GM19463 (cell line): ENCODE results near the gene CCDC33.

Experiments used
- ATAC-seq: cut with Tn5 transposase; IDR thresholded peaks from one replicate; pipeline ENCODE4 v1.9.1; 2021; ENCODE audit warnings: mild to moderate bottlenecking, moderate library complexity; ENCODE audit not compliant: unreplicated experiment

The CCDC33 gene

GRCh38 chr15:74208496-74208895, 27.6 kb upstream of the CCDC33 start:
- ATAC-seq, result no peak

- no peak for ATAC-seq
These were observed 27.1 kb upstream of the CCDC33 start for GRCh38 chr15:74208901-74209559.

- ATAC-seq, result no peak
These were observed 26.6 kb upstream of the CCDC33 start for GRCh38 chr15:74209560-74209958.

- no peak for ATAC-seq
These were observed 26.0 kb upstream of the CCDC33 start for GRCh38 chr15:74209997-74210671.

- no peak for ATAC-seq
These were observed 25.4 kb upstream of the CCDC33 start for GRCh38 chr15:74210729-74211128.

- ATAC-seq, result no peak
These were observed 24.5 kb upstream of the CCDC33 start for GRCh38 chr15:74211656-74212055.

- no peak for ATAC-seq
These were observed 23.6 kb upstream of the CCDC33 start for GRCh38 chr15:74212494-74212893.

- ATAC-seq, result no peak
These were observed 22.3 kb upstream of the CCDC33 start for GRCh38 chr15:74213858-74214284.

- ATAC-seq, result no peak
These were observed 21.7 kb upstream of the CCDC33 start for GRCh38 chr15:74214324-74215021.

GRCh38 chr15:74215958-74216357, 20.2 kb upstream of the CCDC33 start:
- ATAC-seq, result no peak

- no peak for ATAC-seq
These were observed 19.2 kb upstream of the CCDC33 start for GRCh38 chr15:74216949-74217348.

GRCh38 chr15:74217907-74218885, 17.9 kb upstream of the CCDC33 start:
- ATAC-seq, result no peak

GRCh38 chr15:74220475-74221248, 15.5 kb upstream of the CCDC33 start:
- no peak for ATAC-seq

- ATAC-seq, result no peak
These were observed 14.5 kb upstream of the CCDC33 start for GRCh38 chr15:74221399-74222239.

GRCh38 chr15:74222240-74223119, 13.6 kb upstream of the CCDC33 start:
- ATAC-seq, result no peak

- ATAC-seq, result no peak
These were observed 10.2 kb upstream of the CCDC33 start for GRCh38 chr15:74225928-74226327.

GRCh38 chr15:74226761-74227540, 9.2 kb upstream of the CCDC33 start:
- no peak for ATAC-seq
